Activated CD4-positive, alpha-beta T cell treated with anti-CD3 and anti-CD28 coated beads, Interleukin-10, Interleukin-2, amounts not matched to agents 100 ng/mL and 50 ng/mL, durations not matched to agents 16 hours and 8 hours (primary cell): ENCODE results near the gene INPP4B.

ENCODE experiments used
- DNase-seq: peaks from one replicate; pipeline ENCODE4 v3.0.0-alpha.2; 2020

Gene INPP4B

GRCh38 chr4:142329313-142329712, 516.8 kb downstream of the INPP4B start:
- no peak for DNase-seq

DNA sequence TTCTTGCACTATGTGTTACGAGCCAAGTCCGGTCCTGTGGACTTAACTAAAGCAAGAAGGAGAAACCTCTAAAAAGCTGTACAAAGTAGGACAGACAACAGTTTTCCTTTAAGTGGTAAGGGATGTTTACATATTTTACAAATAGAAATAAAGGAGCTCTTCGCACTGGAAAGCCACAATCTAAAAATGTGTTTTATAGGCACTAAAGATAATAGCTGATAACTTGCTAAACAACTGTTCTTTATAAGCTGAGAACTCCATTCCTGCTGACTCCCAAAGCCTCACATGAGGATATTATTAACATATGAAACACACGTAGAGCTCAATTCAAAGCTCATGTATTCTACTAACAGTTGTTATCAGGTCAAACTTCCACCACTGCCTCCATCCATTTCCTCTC, 519.9 kb downstream of the INPP4B start:
- DNase-seq, result no peak

GRCh38 chr4:142324572-142324971, 521.5 kb downstream of the INPP4B start:
- DNase-seq, result peak; percentile 43

DNA sequence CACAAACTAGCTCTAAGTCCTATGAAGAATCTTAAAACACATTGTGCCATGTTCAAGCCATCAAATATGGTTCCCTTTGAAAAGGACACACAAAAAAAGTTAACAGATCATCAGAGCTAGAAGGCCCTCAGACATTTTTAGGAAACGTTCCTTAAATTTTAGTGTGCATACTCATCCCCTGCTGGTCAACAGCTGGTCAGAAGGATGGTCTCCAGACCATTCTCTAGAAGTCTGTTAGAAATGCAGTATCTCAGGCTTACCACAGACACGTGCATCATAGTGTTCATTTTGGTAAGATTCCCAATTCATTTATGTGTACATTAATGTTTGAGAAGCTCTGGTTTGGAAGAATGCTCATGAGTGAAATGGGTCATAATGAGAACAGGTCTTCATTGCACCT, 523.1 kb downstream of the INPP4B start:
- DNase-seq, result no peak

DNA sequence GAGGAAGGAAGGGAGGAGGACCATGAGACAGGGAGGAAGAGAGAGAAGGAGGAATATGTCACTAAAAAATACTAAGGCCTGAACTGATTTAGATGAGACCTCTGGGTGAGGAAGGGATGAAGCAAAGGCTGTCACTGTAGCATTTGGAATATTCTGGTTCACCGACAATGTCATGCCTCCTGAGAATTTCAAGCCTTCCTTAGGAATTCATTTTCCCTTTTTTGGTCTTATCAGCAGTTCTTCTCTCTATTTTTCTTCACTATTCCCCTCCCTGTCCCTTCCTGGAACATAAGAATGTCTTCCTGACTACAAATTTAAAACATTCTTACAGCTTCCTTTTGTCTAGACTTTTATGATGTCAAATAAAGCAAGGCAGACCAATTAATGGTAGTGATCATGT, 527.8 kb downstream of the INPP4B start:
- no peak for DNase-seq

DNA sequence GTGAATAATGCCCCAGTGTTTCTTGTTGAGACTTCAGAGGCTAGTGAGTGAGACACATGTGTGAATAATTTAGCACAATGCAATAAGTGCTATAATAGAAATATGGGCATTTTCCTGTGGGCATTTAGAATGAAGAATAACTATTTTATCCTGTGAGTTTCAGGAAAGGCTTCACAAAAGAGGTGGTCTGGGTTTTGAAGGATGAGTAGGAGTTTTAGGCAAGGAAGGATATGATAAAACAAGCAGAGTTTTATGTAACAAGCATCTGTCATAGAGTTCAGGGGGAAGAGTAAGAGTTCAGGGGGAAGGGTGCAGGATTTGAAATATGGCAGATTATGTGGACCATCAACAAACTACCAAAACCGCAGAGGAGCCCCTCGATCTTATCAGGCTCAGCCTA, 529.2 kb downstream of the INPP4B start:
- DNase-seq, result no peak

- no peak for DNase-seq
These were observed 530.1 kb downstream of the INPP4B start for GRCh38 chr4:142316025-142316424.

DNA sequence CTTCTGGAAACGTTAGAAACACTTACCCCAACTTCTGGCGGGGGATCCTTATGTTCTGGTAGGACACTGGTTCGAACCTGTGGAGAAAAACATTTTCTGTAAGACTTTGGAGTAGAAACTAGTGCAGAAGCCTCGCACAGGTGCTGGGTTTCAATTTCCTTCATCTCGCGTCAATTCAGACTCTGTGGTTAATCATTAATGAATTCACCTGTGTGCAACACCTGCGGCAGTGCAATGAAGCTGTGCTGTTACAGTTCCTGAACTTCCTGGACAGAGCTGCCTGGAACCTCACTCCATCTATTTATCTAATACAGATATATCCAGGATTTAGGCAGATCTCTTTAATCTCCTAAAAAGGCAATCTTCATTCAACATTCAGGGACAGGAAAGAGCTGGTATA, 531.4 kb downstream of the INPP4B start:
- no peak for DNase-seq

DNA sequence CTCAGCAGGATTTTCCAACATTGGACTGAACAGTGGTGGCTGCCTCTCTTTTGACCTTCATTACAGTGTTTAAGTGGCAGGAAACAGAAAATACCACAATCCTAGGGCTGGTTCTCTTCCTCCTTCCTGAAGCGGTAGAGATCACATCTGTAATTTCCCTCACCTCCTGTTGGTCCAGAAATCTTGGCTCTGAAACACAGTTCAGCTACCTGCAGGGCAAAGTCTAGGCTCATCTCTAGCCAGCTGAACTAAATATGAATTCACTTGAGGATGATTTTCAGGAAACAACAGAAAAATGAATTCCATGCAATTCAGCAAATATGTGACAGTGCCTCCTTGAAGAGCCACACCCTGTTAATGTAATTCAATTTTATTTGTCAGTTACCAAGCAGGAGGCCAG, 531.9 kb downstream of the INPP4B start:
- no peak for DNase-seq

GRCh38 chr4:142312391-142312790, 533.7 kb downstream of the INPP4B start:
- DNase-seq, result no peak

- no peak for DNase-seq
These were observed 534.2 kb downstream of the INPP4B start for GRCh38 chr4:142311916-142312315.

- DNase-seq, result no peak
These were observed 536.3 kb downstream of the INPP4B start for GRCh38 chr4:142309772-142310171.

DNA sequence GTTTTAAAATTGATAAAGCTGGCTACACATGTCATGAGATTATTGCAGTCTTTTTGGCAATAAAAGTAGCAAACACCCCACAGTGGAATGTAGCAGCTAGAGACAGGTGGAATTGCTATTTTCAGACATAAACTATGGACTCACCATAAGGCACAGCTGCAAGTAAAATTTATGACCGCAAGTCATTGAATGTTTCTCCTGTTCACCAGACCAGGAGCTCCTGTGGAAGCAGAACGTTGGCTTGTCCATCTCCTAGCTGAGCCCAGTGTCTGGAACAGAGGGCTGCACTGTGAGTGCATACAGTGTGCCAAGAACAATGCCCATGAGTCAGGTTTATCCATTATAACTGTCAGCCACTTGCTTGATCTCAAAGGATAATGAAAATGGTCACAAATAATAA, 538.2 kb downstream of the INPP4B start:
- DNase-seq, result no peak

GRCh38 chr4:142297313-142297712, 548.8 kb downstream of the INPP4B start:
- DNase-seq, result no peak

GRCh38 chr4:142293536-142293935, 552.6 kb downstream of the INPP4B start:
- no peak for DNase-seq

DNA sequence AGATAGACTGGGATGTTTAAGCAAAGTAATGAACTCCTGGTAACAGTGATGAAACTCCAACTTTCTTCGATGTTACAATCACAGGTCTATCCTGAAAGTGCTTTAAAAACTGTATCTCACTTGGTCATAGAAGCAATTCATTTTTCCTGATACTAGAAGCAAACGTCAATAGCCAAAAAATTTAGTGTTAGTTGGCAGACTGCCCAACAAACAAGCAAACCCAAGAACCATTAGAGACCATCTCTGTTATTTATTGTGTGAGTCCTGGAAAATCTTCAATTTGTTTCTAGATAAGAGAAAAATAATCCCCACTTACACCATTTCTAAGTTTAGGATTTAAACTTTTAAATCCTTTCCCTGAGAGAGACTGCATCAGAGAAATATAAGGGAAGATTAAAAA, 553.9 kb downstream of the INPP4B start:
- no peak for DNase-seq

DNA sequence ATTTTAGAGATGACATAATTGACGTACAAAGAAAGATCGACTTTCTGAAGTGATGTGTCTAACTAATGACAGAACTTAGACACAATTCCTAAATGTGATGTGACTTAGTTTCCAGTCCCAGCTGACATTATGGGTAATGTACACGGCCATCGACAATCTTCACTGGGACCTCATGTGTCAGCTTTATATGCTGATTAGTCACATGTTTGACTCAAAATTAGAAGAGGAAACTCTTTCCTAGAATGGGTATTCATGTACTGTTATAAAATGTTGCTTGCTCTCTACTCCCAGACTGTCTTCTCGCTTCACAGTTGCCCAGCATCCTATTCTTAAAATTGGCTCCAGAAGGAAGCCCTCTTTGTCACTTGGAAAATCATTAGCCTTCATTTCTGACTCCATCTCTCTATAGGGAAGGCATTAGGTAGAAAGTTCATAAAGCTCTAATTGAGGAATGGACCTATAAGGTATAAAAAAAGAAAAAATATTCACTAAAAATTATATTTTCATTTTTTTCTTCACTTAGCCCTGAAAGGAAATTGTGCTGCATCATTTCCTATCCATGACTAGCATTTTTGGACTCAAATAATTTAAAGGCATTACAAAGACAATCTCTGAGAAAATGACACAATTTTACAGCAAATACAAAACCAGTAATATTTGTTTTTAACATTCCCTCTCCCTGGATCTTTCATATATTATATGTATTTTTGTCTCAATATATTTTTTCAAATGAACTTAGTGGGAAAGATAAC, 554.6 kb downstream of the INPP4B start:
- peak; percentile 28 for DNase-seq

GRCh38 chr4:142287371-142287770, 558.7 kb downstream of the INPP4B start:
- no peak for DNase-seq

DNA sequence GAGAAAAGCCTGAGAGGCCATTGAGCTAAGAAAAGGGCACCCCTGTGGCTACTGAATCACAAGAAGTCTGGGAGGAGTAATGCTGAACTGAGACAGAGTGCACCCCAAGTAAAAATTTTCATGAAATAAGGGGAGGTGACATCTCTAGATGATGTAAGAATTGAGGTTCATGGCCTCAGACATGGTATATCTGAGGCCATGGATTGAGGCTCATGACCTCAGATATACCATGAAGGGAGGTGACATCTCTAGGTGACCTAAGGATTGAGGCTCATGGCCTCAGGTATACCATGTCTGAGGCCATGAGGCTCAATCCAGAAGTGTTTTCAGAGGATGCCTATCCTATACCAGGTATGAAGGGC, 560.9 kb downstream of the INPP4B start:
- DNase-seq, result no peak

- no peak for DNase-seq
These were observed 561.5 kb downstream of the INPP4B start for GRCh38 chr4:142284402-142285221.

DNA sequence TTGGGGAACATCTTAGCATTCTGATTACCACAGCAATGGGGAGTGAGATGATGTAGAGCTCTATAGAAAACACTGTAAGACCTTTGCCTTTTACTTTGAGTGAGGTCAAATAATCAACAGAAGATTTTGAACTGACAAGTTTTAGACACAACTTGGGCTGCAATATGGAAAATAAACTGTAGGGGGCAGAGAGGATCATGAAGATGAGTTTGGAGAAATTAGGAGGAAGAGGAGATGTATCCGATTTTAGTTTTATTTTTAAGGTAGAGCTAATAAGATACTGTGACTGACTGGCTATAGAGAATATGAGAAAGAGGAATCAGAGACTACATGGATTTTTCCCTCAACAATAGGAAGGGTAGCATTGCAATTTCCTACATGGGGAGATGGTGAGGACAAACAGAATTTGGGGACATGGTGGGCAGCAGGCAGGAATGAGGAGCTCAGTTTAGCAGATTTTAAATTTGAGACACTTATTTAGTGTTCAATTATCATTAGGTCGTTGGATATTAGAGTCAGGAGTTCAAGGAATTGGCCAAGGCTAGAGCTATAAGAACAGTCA, 563.1 kb downstream of the INPP4B start:
- peak; percentile 30 for DNase-seq

DNA sequence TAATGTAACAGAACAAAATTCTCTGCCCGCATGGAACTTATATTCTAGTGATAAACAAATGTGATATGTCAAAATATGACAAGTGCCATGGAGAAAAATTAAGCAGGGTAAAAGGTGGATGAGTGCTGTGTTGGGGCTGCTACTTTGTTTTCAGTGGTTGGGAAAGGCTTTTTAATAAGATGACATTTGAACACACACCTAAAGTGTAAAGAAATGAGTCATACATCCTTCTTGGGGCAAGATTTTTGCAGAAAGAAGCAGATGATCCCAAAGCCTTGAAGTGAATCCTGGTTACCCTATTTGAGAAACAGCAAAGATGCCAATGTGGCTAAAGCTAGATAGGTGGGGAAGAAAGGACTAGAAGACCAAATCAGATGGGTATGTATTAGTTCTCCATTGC, 564.1 kb downstream of the INPP4B start:
- no peak for DNase-seq

DNA sequence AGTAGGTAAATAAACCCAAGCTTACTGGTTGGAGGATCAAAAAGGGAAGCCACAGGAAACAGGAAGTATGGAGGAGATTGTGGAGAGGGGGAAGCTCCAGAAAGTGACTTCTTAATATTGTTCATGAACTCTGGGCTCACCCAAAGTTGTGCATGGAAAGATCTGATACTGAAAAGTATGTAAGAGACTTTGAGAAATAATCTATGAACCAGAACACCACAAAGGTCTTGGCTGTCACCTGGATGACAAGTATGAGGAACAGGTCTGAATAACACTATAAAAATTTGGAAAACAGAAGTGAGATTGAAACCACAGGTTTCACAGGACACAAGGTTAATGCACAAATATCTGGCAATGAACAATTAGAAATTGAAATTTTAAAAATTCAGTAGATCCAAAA, 567.4 kb downstream of the INPP4B start:
- no peak for DNase-seq

DNA sequence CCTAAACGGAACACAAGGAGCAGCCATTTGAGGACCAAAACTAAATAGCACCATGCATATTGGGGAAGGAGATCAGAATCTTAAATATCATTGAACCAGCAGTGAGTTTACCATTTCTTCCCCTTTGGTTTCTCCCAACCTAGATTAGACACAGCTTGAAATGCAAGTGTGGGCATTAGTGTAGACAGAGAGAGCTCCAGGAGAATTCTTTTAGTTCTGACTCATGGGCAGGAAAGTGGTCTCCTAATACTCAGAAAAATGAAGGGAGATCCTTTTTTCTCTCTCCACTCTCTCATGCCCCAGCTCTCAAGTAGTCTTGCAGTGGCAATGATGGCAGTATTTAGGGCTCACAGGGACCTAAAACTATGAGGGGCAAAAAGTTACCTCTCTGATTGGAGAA, 567.9 kb downstream of the INPP4B start:
- DNase-seq, result no peak
